Activated T-helper 1 cell treated with anti-CD3 and anti-CD28 coated beads, Interleukin-12 subunit alpha, Interleukin-12 subunit beta, Interleukin-2, Interleukin-4 antibody, amounts not matched to agents 30 ng/mL and 10 ng/mL and 1 ng/mL, durations not matched to agents 14 hours and 24 hours and 36 hours (primary cell): ENCODE results near the gene GDF10. TPM values are rescaled to one million over a fixed set of nuclear protein-coding genes. Genes with fewer than 3 reads are reported as not detected.

Experiments used
- DNase-seq: peaks from one replicate; pipeline ENCODE4 v3.0.0; 2021; ENCODE audit warnings: low spot score
- H3K27ac Mint-ChIP-seq: one replicate; pipeline ENCODE4 v1.8.0; 2021; ENCODE audit warnings: mild to moderate bottlenecking, mixed read lengths
- H3K27me3 Mint-ChIP-seq: one replicate; pipeline ENCODE4 v1.8.0; 2022; ENCODE audit warnings: mild to moderate bottlenecking, moderate library complexity, mixed read lengths; ENCODE audit not compliant: insufficient read depth
- H3K36me3 Mint-ChIP-seq: one replicate; pipeline ENCODE4 v1.8.0; 2021; ENCODE audit warnings: low read depth, mixed read lengths
- H3K4me1 Mint-ChIP-seq: one replicate; pipeline ENCODE4 v1.8.0; 2021; ENCODE audit warnings: low read depth, mixed read lengths
- H3K4me3 Mint-ChIP-seq: one replicate; pipeline ENCODE4 v1.8.0; 2021; ENCODE audit warnings: mild to moderate bottlenecking, moderate library complexity, mixed read lengths
- H3K9me3 Mint-ChIP-seq: one replicate; pipeline ENCODE4 v1.8.0; 2021; ENCODE audit warnings: mixed read lengths
- intact Hi-C: fragments of 100-400 bp; cut with micrococcal nuclease; formaldehyde crosslinking; loops from one replicate; pipeline ENCODE4 v1.15.1; 2024
- total RNA-seq: library from RNA; stranded (reverse); gene quantifications from 2 replicates; pipeline ENCODE4 v1.2.3, GENCODE V29; 2022

Gene GDF10
- total RNA-seq, 1 donor from 2014 or later, result 0.34 TPM

DNA sequence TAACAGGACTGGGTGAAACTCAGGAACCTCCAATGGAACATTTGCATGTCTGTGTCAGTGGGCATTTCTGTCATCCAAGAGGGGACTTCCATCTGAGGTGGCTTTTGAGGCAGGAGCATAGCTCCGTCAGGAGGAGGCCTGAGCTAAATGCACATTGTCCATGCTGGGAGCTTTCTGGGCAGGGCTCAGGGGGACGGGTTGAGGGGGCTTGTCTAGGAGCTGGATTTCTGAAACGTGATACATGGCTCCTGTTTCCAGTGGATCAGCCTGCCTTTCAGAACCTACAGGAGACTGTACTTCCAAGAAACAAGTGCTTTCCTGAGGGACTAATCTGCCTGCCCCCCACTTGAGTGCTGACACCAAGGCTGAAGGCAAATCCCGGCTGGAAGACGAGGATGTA, 40.5 kb upstream of the GDF10 start:
- peaks cover 7% of the 10 kb centered on the region for H3K36me3 Mint-ChIP-seq
- no peak overlapping the region for H3K27ac Mint-ChIP-seq
- no peak overlapping the region for H3K4me3 Mint-ChIP-seq
- H3K27me3 Mint-ChIP-seq, result no peaks in the 10 kb centered on the region
- H3K4me1 Mint-ChIP-seq, result peaks cover 75% of the 10 kb centered on the region
- intact Hi-C loops, result loop anchor here (5.0 kb wide), 1 partner anchor 52 kb away; no protein-coding TSS in a partner anchor
- H3K9me3 Mint-ChIP-seq, result peaks cover 8% of the 10 kb centered on the region
- DNase-seq, result no peak

GRCh38 chr10:47260505-47261111, 39.4 kb upstream of the GDF10 start:
- H3K27me3 Mint-ChIP-seq, result no peaks in the 10 kb centered on the region
- intact Hi-C loops, result no loop called here
- H3K9me3 Mint-ChIP-seq, result peaks cover 8% of the 10 kb centered on the region
- peak overlapping the region; percentile 93 for H3K27ac Mint-ChIP-seq
- peaks cover 83% of the 10 kb centered on the region for H3K4me1 Mint-ChIP-seq
- peak overlapping the region; percentile 45 for H3K4me3 Mint-ChIP-seq
- peaks cover 7% of the 10 kb centered on the region for H3K36me3 Mint-ChIP-seq
- DNase-seq, result no peak

DNA sequence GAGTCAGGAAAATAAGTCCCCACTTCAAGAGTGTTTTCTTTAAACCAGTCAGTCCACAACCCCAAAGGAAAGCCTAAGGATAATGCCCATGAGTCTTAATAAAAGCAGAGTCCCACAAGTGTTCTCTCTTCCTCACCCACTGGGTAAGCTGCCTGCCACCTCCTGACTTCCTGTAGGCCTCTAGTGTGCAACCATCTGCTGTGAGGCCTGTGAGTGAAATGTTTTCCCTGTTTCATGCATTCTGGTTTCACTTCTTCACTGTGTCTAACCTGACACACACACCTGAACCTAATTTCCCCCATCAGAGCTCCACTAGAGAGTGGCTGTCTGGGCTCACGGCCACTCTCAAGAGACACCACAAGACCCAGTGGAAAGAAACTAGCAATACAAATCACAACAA, 38.9 kb upstream of the GDF10 start:
- H3K9me3 Mint-ChIP-seq, result peaks cover 8% of the 10 kb centered on the region
- intact Hi-C loops, result no loop called here
- peaks cover 79% of the 10 kb centered on the region for H3K4me1 Mint-ChIP-seq
- H3K4me3 Mint-ChIP-seq, result peak overlapping the region; percentile 45
- peak overlapping the region; percentile 93 for H3K27ac Mint-ChIP-seq
- H3K27me3 Mint-ChIP-seq, result no peaks in the 10 kb centered on the region
- peaks cover 7% of the 10 kb centered on the region for H3K36me3 Mint-ChIP-seq
- DNase-seq, result no peak

DNA sequence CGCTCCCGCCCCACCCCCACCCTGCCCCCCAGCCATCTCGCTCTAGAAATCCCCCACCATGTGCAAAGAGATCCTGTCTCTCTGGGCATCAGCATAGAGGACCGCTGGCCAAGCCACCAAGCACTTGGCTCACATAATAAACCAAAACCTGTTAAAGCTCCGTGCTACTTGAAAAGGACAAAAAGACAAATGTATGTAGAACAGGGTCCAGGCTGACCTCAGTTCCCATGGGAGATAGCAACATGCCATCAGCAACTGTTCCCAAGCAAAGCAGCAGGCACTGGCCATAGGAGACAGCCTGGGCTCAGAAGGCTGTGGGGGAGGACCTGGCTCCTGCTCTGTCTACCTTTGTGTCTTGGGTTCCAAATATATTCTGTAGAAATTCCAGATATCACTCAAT, 38.4 kb upstream of the GDF10 start:
- peak overlapping the region; percentile 93 for H3K27ac Mint-ChIP-seq

GRCh38 chr10:47262606-47263533, 37.1 kb upstream of the GDF10 start:
- peaks cover 7% of the 10 kb centered on the region for H3K36me3 Mint-ChIP-seq
- DNase-seq, result no peak
- intact Hi-C loops, result no loop called here
- no peak overlapping the region for H3K27ac Mint-ChIP-seq
- no peaks in the 10 kb centered on the region for H3K27me3 Mint-ChIP-seq
- peaks cover 8% of the 10 kb centered on the region for H3K9me3 Mint-ChIP-seq
- H3K4me3 Mint-ChIP-seq, result no peak overlapping the region
- peaks cover 68% of the 10 kb centered on the region for H3K4me1 Mint-ChIP-seq

More for the DNA sequence above, 38.4 kb upstream of the GDF10 start:
- no peaks in the 10 kb centered on the region for H3K27me3 Mint-ChIP-seq
- intact Hi-C loops, result no loop called here
- H3K36me3 Mint-ChIP-seq, result peaks cover 7% of the 10 kb centered on the region
- DNase-seq, result no peak
- peaks cover 75% of the 10 kb centered on the region for H3K4me1 Mint-ChIP-seq
- peaks cover 8% of the 10 kb centered on the region for H3K9me3 Mint-ChIP-seq
- no peak overlapping the region for H3K4me3 Mint-ChIP-seq

- peak overlapping the region; percentile 83 for H3K27ac Mint-ChIP-seq
- H3K27me3 Mint-ChIP-seq, result no peaks in the 10 kb centered on the region
- peaks cover 8% of the 10 kb centered on the region for H3K9me3 Mint-ChIP-seq
- peaks cover 7% of the 10 kb centered on the region for H3K36me3 Mint-ChIP-seq
- intact Hi-C loops, result loop anchor here (2.0 kb wide), 2 partner anchors 48 to 86 kb away; no protein-coding TSS in a partner anchor
- peaks cover 52% of the 10 kb centered on the region for H3K4me1 Mint-ChIP-seq
- no peak overlapping the region for H3K4me3 Mint-ChIP-seq
- peak; percentile 23 for DNase-seq
Observed at GRCh38 chr10:47264797-47265281, 35.2 kb upstream of the GDF10 start.

DNA sequence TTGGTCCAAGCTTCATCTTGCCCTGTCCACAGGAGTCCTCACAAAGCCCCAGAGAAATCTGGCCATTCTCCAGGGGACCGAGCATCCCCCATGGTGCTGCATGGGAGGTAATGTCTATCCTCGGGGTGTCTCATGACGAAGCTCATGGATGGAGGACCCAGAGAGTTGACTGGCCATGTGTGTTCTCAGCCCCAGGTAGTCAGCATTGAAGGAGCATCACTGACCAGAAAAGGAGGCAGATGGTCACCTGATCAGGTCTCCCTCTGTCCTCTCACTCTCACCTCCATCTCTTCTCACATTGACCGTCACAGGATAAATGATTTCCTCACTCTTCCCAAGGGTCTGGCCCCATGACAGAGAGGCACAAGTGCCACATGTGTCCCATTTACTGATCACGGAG, 33.4 kb upstream of the GDF10 start:
- intact Hi-C loops, result no loop called here
- no peaks in the 10 kb centered on the region for H3K36me3 Mint-ChIP-seq
- DNase-seq, result no peak
- H3K27ac Mint-ChIP-seq, result no peak overlapping the region
- H3K4me3 Mint-ChIP-seq, result no peak overlapping the region
- peaks cover 4% of the 10 kb centered on the region for H3K27me3 Mint-ChIP-seq
- H3K9me3 Mint-ChIP-seq, result peaks cover 3% of the 10 kb centered on the region
- peaks cover 34% of the 10 kb centered on the region for H3K4me1 Mint-ChIP-seq

GRCh38 chr10:47268696-47269095, 31.3 kb upstream of the GDF10 start:
- Mint-ChIP-seq H3K27ac (no peak overlapping the region), H3K9me3 (peaks cover 3% of the 10 kb centered on the region), H3K4me1 (peaks cover 21% of the 10 kb centered on the region), H3K4me3 (no peak overlapping the region), H3K36me3 (no peaks in the 10 kb centered on the region), H3K27me3 (peaks cover 4% of the 10 kb centered on the region)
- intact Hi-C loops, result no loop called here
- DNase-seq, result no peak

- H3K4me1 Mint-ChIP-seq, result peaks cover 15% of the 10 kb centered on the region
- intact Hi-C loops, result no loop called here
- DNase-seq, result no peak
- H3K9me3 Mint-ChIP-seq, result peaks cover 3% of the 10 kb centered on the region
- peaks cover 4% of the 10 kb centered on the region for H3K27me3 Mint-ChIP-seq
- no peak overlapping the region for H3K27ac Mint-ChIP-seq
- no peak overlapping the region for H3K4me3 Mint-ChIP-seq
- H3K36me3 Mint-ChIP-seq, result no peaks in the 10 kb centered on the region
Observed at GRCh38 chr10:47269294-47269693, 30.7 kb upstream of the GDF10 start.

DNA sequence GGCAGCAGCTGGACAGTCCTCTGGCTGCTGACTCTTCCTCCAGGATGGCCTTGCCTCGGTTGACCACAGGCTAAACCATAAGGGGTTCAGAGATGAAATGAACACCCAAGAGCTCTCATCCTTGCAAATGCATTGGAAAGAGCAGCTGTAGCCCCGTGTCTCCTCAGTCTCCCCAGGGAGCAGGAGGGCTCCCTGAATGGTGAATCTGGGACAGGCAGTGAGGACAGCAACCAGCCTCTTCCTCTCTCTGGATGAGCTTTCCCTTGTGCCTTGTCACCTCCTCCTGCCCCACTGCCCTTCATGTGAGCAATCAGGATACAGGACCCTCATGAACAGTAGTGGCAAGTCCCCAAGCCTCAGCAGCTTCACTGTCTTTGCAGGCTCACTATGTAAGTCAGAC, 23.9 kb upstream of the GDF10 start:
- intact Hi-C loops, result no loop called here
- no peaks in the 10 kb centered on the region for H3K36me3 Mint-ChIP-seq
- no peak for DNase-seq
- peaks cover 3% of the 10 kb centered on the region for H3K9me3 Mint-ChIP-seq
- peaks cover 9% of the 10 kb centered on the region for H3K27me3 Mint-ChIP-seq
- H3K4me1 Mint-ChIP-seq, result peaks cover 22% of the 10 kb centered on the region
- no peak overlapping the region for H3K27ac Mint-ChIP-seq
- no peak overlapping the region for H3K4me3 Mint-ChIP-seq

DNA sequence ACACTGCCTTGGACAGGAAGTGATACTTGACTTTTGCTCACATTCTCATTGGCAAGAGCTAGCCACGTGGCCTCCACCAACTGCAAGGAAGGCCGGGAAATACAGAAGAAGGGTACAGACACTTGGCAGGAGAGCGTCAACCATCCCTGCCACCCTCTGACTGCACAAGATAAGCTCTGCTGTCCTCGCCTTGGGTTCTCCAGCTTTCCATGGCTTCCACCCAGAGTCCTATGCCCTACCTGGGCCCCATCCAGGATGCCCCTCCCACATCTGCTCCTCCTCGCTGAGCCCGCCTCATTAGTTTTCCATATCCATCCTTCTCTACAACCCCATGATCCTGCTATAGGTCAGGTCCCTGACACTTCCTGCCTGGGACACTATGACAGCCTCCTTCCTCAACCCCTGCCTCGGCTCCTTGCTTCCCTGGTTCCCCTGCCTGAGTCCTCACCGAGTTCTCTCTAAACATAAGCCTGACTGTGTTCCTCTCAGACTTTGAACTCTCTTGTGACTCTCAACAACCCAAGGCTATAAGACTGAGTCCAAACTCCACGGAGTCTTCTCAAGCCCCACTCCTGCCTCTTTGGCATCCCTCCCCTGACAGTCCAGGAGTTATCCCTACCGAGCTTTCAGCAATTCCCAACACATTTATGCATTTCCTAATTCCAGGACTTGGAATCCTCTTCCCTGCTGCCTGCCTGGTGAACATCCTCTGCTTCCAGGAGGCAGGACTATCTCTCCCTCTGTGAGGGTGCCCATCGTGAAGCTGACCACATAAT, 23.2 kb upstream of the GDF10 start:
- H3K9me3 Mint-ChIP-seq, result peaks cover 3% of the 10 kb centered on the region
- intact Hi-C loops, result no loop called here

GRCh38 chr10:47277352-47278151, 22.4 kb upstream of the GDF10 start:
- intact Hi-C loops, result no loop called here
- H3K9me3 Mint-ChIP-seq, result peaks cover 3% of the 10 kb centered on the region
- no peaks in the 10 kb centered on the region for H3K36me3 Mint-ChIP-seq
- peaks cover 22% of the 10 kb centered on the region for H3K4me1 Mint-ChIP-seq
- no peak overlapping the region for H3K27ac Mint-ChIP-seq
- DNase-seq, result peak; percentile 29
- H3K4me3 Mint-ChIP-seq, result no peak overlapping the region
- peaks cover 5% of the 10 kb centered on the region for H3K27me3 Mint-ChIP-seq

More for the DNA sequence above, 23.2 kb upstream of the GDF10 start:
- H3K4me3 Mint-ChIP-seq, result no peak overlapping the region
- DNase-seq, result no peak
- H3K27me3 Mint-ChIP-seq, result peaks cover 5% of the 10 kb centered on the region
- H3K4me1 Mint-ChIP-seq, result peaks cover 22% of the 10 kb centered on the region
- no peaks in the 10 kb centered on the region for H3K36me3 Mint-ChIP-seq
- H3K27ac Mint-ChIP-seq, result no peak overlapping the region
